Stimulated activated CD4-positive, alpha-beta T cell treated with anti-CD3 and anti-CD28 coated beads, Interleukin-15, amount 100 ng/mL, for 48 hours (primary cell): ENCODE data around the gene ZNF607.
"Not testable (repeated sequence)": the region's sequence is repeated elsewhere in the genome, so short reads cannot be mapped to it uniquely, and the experiment has no call there.

ENCODE experiments used
- DNase-seq, 2 donors: peaks; one replicate each; pipeline ENCODE4 v3.0.0-alpha.2; 2020; ENCODE audit warnings: low read depth in 2 of 2

The ZNF607 gene

DNA sequence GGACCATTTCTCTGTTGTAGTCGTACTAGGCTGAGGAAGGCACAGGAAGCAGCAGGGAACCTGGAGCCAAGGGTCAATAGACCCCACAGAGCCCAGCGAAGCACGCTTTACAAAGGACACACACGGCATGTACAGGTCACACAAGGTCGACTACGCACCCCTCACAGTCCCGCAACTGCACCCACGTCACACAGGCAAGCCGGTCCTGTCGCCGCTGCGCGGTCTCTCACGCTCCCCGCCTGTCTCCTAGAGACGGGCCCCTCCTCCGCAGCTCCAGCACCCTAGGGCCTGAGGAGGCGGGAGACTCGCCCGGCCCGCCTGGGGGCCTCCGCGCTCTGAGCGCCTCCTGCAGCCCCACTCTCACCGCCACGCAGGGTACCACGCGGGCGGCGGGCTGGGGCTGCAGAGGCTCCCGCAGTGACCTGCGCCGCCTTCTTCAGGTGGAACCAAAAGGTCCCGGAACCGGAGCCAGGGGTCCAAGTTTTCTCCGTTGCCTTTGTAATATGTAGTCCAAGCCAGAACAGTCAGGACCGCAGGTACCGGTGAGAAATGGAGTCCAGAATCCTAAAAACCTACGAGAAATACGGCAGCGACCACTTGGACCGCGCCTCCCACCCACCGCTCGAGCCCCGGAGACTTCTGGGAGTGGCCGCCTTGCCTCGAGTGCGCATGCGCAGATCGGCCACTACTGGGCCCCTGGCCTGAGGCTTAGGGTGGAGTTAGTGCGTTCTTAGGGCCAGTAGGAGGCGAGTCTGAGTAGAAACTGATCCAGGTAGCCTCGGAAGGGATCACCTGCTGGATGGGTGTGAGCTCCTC, at the start of gene ZNF607:
ZNF607 (minus strand) TSS at position 651 of the 816 bp plus-strand sequence. CDS start 8,143 bp downstream, outside the sequence.
- peak; percentile 80 to 85 for DNase-seq

DNA sequence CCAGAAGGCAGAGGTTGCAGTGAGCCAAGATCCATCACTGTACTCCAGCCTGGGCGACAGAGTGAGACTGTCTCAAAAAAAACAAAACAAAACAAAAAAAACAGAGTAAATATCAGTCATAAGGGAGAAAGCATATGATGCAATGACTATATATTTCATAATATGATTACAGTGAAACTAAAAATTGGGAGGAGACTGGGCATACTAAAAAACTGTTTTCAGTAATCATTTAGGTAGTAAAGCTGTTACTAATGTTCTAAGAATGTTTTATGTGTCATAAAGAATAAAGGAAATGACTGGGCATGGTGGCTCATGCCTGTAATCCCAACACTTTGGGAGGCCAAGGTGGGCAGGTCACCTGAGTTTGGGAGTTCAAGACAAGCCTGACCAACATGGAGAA, 43.9 kb upstream of the ZNF607 start:
- no peak for DNase-seq

DNA sequence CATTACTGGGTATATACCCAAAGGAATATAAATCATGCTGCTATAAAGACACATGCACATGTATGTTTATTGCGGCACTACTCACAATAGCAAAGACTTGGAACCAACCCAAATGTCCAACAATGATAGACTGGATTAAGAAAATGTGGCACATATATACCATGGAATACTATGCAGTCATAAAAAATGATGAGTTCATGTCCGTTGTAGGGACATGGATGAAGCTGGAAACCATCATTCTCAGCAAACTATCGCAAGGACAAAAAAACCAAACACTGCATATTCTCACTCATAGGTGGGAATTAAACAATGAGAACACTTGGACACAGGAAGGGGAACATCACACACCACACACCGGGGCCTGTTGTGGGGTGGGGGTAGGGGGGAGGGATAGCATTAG, 38.1 kb upstream of the ZNF607 start:
- DNase-seq: not testable (repeated sequence)

DNA sequence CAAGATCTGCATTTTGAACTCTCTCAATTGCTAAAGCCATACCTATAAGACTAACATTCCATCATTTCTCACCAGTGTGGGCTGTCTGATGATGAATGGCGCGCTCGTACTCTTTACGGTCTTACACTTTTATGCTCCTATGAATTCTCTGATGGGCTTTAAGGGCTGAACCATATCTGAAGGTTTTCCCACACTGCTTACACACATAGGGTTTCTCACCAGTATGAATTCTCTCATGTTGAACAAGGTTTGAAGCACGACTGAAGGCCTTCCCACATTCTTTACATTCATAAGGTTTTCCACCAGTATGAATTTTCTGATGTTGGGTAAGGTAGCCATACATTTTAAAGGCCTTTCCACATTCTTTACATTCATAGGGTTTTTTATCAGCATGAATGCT, 18.8 kb upstream of the ZNF607 start:
- no peak for DNase-seq

DNA sequence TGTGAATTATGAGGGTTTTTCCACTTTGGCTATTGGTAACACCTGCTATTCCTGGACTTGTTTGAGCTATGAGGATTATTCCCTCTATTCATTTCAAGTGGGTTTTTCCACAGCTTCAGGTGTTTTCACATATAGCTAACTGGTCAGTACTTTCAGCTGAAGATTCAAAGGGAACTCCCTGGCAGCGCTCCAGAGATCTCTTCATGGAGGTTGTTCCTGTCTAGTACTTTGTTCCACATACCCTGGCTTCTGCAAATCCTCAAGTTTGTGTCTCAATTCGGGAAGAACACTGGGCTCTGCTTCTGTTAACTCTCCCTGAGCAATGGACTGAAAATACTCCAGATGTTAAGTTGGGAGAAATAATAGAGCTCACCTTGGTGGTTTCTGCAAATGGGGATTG, 5.6 kb upstream of the ZNF607 start:
- DNase-seq: no peak

DNA sequence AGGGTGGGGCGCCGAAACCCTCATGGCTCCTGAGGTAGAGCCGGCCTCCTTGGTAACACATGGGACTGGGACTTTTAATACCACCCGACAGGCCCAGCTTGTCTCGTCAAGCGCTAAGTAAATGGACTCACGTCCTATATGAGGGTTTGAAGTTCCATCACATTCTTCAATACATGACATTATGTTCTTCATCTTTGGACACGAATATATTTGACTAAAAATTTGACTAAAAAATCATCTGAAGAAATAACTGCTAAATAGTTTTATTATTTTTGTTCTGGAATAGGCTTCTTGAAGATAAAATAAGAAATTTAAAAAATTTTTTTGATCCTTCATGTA, 335 bp upstream of the ZNF607 start:
- DNase-seq: no peak

DNA sequence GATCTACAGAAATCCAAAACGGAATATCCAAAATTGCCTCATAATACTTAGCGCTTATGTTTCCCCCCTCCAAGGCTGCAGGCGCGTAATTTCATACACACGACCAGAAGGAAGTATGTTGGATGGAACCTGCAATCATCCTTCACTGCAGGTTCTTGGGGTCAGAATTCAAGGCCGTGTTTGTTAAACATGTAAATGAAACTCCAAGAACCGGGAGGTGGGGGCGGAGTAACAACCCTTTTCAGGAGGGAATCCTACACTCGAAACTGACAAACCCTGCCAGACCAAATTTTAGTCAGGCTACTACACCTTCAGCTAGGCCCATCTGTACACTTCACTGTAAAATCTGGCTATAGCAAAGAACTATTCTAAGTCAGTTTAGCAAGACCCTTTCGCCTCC, 1.3 kb downstream of the ZNF607 start:
- no peak for DNase-seq

DNA sequence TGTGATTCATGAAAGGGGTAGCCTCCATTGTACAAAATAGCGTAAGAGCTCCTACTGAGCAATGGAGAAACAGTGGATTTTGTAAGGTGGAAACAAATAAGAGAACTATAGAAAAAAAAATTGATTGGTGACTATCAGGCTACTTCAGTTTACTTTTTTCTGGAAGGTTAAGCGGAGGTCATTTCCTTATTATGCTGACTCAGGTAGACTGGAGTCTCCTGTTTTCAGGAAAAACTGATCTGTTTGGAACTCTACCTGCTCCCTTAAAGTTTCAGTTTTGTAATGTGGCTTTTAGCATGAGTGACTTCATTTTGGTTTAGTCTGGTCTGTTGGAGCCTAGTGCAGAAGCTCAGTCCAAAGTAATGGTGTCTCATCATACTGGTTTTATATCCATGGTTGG, 3.4 kb downstream of the ZNF607 start:
- no peak for DNase-seq

DNA sequence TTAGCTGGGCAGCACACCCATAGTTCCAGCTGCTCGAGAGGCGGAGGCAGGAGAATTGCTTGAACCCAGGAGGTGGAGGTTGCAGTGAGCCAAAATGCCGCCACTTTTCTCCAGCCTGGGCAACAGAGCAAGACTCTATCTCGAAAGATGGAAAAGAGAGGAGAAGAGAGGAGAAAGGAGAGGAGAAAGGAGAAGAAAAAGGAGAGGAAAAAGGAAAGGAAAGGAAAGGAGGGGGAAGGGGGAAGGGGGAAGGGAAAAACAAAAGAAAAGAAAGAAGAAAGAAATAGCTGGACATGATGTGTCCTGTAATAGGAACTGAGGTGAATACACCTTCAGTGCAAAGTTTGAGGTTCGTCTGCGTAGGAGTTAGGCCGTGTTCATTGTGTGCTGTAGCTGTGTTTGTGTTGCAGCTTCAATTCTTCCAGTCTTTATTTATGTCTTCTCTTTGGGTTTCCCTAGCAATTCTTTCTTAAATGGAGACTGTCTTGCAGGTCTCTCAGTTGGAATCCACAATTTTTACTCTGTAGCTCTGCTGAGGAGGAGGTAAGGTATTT, 13.4 kb downstream of the ZNF607 start:
- DNase-seq: no peak

GRCh38 chr19:37699057-37699456, 20.5 kb downstream of the ZNF607 start:
- DNase-seq: no peak

DNA sequence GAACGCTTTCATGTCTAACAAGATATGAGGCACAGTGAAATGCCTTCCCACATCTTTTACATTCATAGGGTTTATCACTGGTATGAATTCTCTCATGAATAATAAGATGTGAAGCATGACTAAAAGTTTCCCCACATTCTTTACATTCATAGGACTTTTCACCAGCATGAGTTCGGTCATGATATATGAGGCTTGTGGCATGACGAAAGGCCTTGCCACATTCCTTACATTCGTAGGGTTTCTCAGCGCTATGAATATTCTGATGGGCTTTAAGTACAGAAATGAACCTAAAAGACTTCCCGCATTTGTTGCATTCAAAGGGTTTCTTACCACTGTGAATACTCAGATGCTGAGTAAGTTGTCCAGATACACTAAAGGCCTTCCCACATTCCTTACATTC, 21.3 kb downstream of the ZNF607 start:
- no peak for DNase-seq

GRCh38 chr19:37695144-37695899, 24.2 kb downstream of the ZNF607 start:
- DNase-seq: no peak

GRCh38 chr19:37692956-37693620, 26.5 kb downstream of the ZNF607 start:
- DNase-seq: no peak

GRCh38 chr19:37691881-37692504, 27.6 kb downstream of the ZNF607 start:
- peak; percentile 65 to 71 for DNase-seq

DNA sequence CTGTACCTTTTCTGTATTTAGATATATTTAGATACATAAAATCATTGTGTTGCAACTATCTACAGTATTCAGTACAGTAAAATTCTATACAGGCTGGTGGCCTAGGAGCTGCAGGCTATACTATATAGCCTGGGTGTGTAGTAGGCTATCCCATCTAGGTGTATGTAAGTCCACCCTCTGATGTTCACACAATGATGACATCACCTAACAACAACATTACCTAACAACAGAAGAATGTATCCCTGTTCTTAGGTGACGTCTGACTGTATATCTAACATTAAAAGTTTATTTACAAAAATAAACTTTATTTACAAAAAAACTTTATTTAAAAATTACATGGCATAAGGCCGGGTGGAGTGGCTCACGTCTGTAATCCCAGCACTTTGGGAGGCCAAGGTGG, 36.0 kb downstream of the ZNF607 start:
- no peak for DNase-seq

DNA sequence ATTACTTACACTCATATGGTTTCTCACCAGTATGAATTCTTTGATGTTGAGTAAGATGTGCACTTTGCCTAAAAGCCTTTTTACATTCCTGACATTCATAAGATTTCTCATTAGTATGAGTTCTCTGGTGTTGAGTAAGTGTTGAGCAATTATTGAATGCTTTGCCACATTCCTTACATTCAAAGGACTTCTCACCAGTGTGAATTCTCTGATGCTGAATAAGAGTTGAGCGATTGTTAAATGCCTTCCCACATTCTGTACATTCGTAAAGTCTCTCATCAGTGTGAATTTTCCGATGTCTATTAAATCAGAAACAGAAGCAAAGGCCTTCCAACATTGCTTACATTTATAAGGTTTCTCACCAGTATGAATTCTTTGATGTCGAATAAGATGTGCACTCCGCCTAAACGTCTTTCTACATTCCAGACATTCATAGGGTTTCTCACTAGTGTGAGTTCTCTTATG, 50.1 kb downstream of the ZNF607 start:
- no peak for DNase-seq

GRCh38 chr19:37657157-37657556, 62.4 kb downstream of the ZNF607 start:
- DNase-seq: not testable (repeated sequence)

GRCh38 chr19:37655689-37656371, 63.7 kb downstream of the ZNF607 start:
- peak; percentile 75 to 77 for DNase-seq

GRCh38 chr19:37655301-37655688, 64.3 kb downstream of the ZNF607 start, which contains the start of gene ZFP30:
ZFP30 (minus strand) TSS chr19:37655465; CDS start chr19:37647822, 7,643 bp downstream.
- DNase-seq: peak; percentile 52 to 59

GRCh38 chr19:37654629-37655300, 64.8 kb downstream of the ZNF607 start:
- peak; percentile 2 to 7 for DNase-seq
